Osteocyte (in vitro differentiated cells): Measurements from ENCODE around the gene PHKB. TPM values are rescaled to one million over a fixed set of nuclear protein-coding genes. Genes with fewer than 3 reads are reported as not detected.

ENCODE experiments used
- DNase-seq: peaks from one replicate; pipeline ENCODE4 v3.0.0; 2021; ENCODE audit warnings: mixed read lengths; ENCODE audit not compliant: unreplicated experiment; ENCODE audit errors: extremely low spot score
- H3K27ac Mint-ChIP-seq: one replicate; pipeline ENCODE4 v1.8.0; 2021; ENCODE audit warnings: mild to moderate bottlenecking, mixed read lengths; ENCODE audit not compliant: unreplicated experiment
- H3K27me3 Mint-ChIP-seq: one replicate; pipeline ENCODE4 v1.8.0; 2021; ENCODE audit warnings: mixed read lengths; ENCODE audit not compliant: unreplicated experiment
- H3K36me3 Mint-ChIP-seq: one replicate; pipeline ENCODE4 v1.8.0; 2021; ENCODE audit warnings: mixed read lengths; ENCODE audit not compliant: unreplicated experiment
- H3K4me1 Mint-ChIP-seq: one replicate; pipeline ENCODE4 v1.8.0; 2021; ENCODE audit warnings: mixed read lengths; ENCODE audit not compliant: unreplicated experiment
- H3K4me3 Mint-ChIP-seq: one replicate; pipeline ENCODE4 v1.8.0; 2021; ENCODE audit warnings: mild to moderate bottlenecking, moderate library complexity, mixed read lengths; ENCODE audit not compliant: unreplicated experiment
- H3K9me3 Mint-ChIP-seq: one replicate; pipeline ENCODE4 v1.8.0; 2021; ENCODE audit warnings: mixed read lengths; ENCODE audit not compliant: unreplicated experiment
- CTCF ChIP-seq: fragments of 200-600 bp; sonication (generic); IDR thresholded peaks from 2 replicates; pipeline ENCODE4 v1.5.0; 2021; ENCODE audit warnings: antibody characterized with exemption, mild to moderate bottlenecking, moderate library complexity
- total RNA-seq: library from RNA; stranded (reverse); gene quantifications from 2 replicates; pipeline ENCODE4 v1.2.1, GENCODE V29; 2021

The PHKB gene
- total RNA-seq, 1 donor from 2014 or later = 64.3 TPM

- Mint-ChIP-seq H3K27ac (no peak overlapping the region), H3K4me1 (no peaks in the 10 kb centered on the region)
Measured at GRCh38 chr16:47631131-47631530, 170.0 kb downstream of the PHKB start.

GRCh38 chr16:47634126-47634525 is 173.0 kb downstream of the PHKB start:
- H3K36me3 Mint-ChIP-seq = peaks cover 18% of the 10 kb centered on the region
- no peak for DNase-seq
- no peak overlapping the region for H3K4me3 Mint-ChIP-seq
- no peaks in the 10 kb centered on the region for H3K9me3 Mint-ChIP-seq
- H3K27ac Mint-ChIP-seq = no peak overlapping the region
- no peaks in the 10 kb centered on the region for H3K27me3 Mint-ChIP-seq
- no peaks in the 10 kb centered on the region for H3K4me1 Mint-ChIP-seq
- TF ChIP-seq CTCF = no peak

More at GRCh38 chr16:47631131-47631530, 170.0 kb downstream of the PHKB start:
- no peak overlapping the region for H3K4me3 Mint-ChIP-seq
- TF ChIP-seq CTCF = no peak
- DNase-seq = no peak
- no peaks in the 10 kb centered on the region for H3K27me3 Mint-ChIP-seq
- peaks cover 19% of the 10 kb centered on the region for H3K36me3 Mint-ChIP-seq
- no peaks in the 10 kb centered on the region for H3K9me3 Mint-ChIP-seq

GRCh38 chr16:47634727-47635126 is 173.6 kb downstream of the PHKB start:
- no peaks in the 10 kb centered on the region for H3K9me3 Mint-ChIP-seq
- no peak overlapping the region for H3K4me3 Mint-ChIP-seq
- H3K27me3 Mint-ChIP-seq = no peaks in the 10 kb centered on the region
- no peak for TF ChIP-seq CTCF
- no peak overlapping the region for H3K27ac Mint-ChIP-seq
- DNase-seq = no peak
- no peaks in the 10 kb centered on the region for H3K4me1 Mint-ChIP-seq
- peaks cover 18% of the 10 kb centered on the region for H3K36me3 Mint-ChIP-seq

GRCh38 chr16:47636501-47637099 is 175.5 kb downstream of the PHKB start:
- Mint-ChIP-seq H3K9me3 (no peaks in the 10 kb centered on the region), H3K4me3 (no peak overlapping the region), H3K27me3 (no peaks in the 10 kb centered on the region), H3K4me1 (no peaks in the 10 kb centered on the region), H3K36me3 (peaks cover 17% of the 10 kb centered on the region), H3K27ac (no peak overlapping the region)
- no peak for TF ChIP-seq CTCF
- DNase-seq = no peak

GRCh38 chr16:47638175-47638574 is 177.0 kb downstream of the PHKB start:
- H3K36me3 Mint-ChIP-seq = peaks cover 24% of the 10 kb centered on the region
- TF ChIP-seq CTCF = no peak
- no peak overlapping the region for H3K27ac Mint-ChIP-seq
- H3K4me1 Mint-ChIP-seq = peaks cover 4% of the 10 kb centered on the region
- DNase-seq = no peak
- H3K9me3 Mint-ChIP-seq = no peaks in the 10 kb centered on the region
- no peaks in the 10 kb centered on the region for H3K27me3 Mint-ChIP-seq
- no peak overlapping the region for H3K4me3 Mint-ChIP-seq
